Ascending aorta (tissue), 2 donors: ENCODE data around the gene PTPRG. TPM values are rescaled to one million over a fixed set of nuclear protein-coding genes. Genes with fewer than 3 reads are reported as not detected.

Experiments used
- DNase-seq, 2 donors: peaks; one replicate each; pipeline ENCODE4 v3.0.0-alpha.2; 2019; ENCODE audit warnings: low spot score in 2 of 2
- H3K27ac ChIP-seq, 2 donors: fragments of 200-600 bp; sonication (generic); one replicate each; pipeline ENCODE4 v1.5.1; 2016 to 2017; ENCODE audit warnings: mild to moderate bottlenecking in 1 of 2
- H3K27me3 ChIP-seq: fragments of 200-600 bp; sonication (generic); one replicate; pipeline ENCODE4 v1.5.1; 2017
- H3K36me3 ChIP-seq, 2 donors: fragments of 200-600 bp; sonication (generic); one replicate each; pipeline ENCODE4 v1.5.1; 2016
- H3K4me1 ChIP-seq, 2 donors: fragments of 200-600 bp; sonication (generic); one replicate each; pipeline ENCODE4 v1.5.1; 2016 to 2017; ENCODE audit warnings: mild to moderate bottlenecking in 1 of 2
- H3K4me3 ChIP-seq, 2 donors: fragments of 200-600 bp; sonication (generic); one replicate each; pipeline ENCODE4 v1.5.1; 2016 to 2017; ENCODE audit warnings: mild to moderate bottlenecking in 1 of 2
- H3K9me3 ChIP-seq, 2 donors: fragments of 200-600 bp; sonication (generic); one replicate each; pipeline ENCODE4 v1.5.1; 2016
- CTCF ChIP-seq, 3 experiments: fragments of 200-600 bp in 2 of 3; fragments of 450-650 bp in 1 of 3; sonication (generic) in 2 of 3; IDR thresholded peaks; one replicate each; pipeline ENCODE4 v1.5.1; 2016 to 2019; ENCODE audit warnings: antibody characterized with exemption in 3 of 3, mild to moderate bottlenecking in 1 of 3, moderate library complexity in 1 of 3
- intact Hi-C: fragments of 100-400 bp; cut with DNase I; formaldehyde crosslinking; loops from one replicate; pipeline ENCODE4 v1.15.1; 2023
- total RNA-seq: library from RNA; depleted of rRNA; stranded (reverse); fragments of >200 nt; gene quantifications from one replicate; pipeline ENCODE4 v1.1.0, GENCODE V29; 2016

The PTPRG gene
- total RNA-seq, 1 donor from 2014 or later = 129 TPM

DNA sequence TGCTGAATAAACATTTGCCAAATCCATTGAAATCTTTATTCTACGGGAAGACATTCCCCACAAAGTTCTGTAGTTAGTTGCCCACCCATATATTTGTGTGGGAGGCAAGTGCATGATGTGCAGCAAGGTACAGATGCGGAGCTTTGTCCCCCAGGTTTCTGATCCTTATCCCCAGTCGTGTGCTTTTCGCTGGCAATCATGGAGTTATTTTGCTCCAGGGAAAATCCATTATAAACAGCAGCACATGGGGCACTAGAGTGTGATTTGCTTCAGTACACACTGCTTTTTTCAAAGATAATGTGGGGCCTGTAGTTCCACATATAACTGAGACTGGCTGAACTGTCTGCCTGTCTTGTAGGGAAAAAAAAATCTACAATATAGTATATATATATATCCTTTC, 679.9 kb downstream of the PTPRG start:
- Histone ChIP-seq H3K9me3 (no peaks in the 10 kb centered on the region), H3K27ac (no peak overlapping the region), H3K4me1 (peaks cover 0 to 6% of the 10 kb centered on the region in 2 donors), H3K27me3 (no peaks in the 10 kb centered on the region), H3K36me3 (peaks cover 3 to 5% of the 10 kb centered on the region in 2 donors), H3K4me3 (no peak overlapping the region)
- intact Hi-C loops = no loop called here
- no peak for TF ChIP-seq CTCF (IDR thresholded peaks at IDR 0.05)
- DNase-seq = no peak

- H3K4me1 ChIP-seq = no peaks in the 10 kb centered on the region
- intact Hi-C loops = no loop called here
- H3K27ac ChIP-seq = no peak overlapping the region
- no peak for DNase-seq
- H3K36me3 ChIP-seq = peaks cover 3 to 5% of the 10 kb centered on the region in 2 donors
- no peaks in the 10 kb centered on the region for H3K9me3 ChIP-seq
- no peak for TF ChIP-seq CTCF (IDR thresholded peaks at IDR 0.05)
- no peaks in the 10 kb centered on the region for H3K27me3 ChIP-seq
- H3K4me3 ChIP-seq = no peak overlapping the region
Measured at GRCh38 chr3:62242831-62243509, 681.6 kb downstream of the PTPRG start.

GRCh38 chr3:62246094-62246493, 684.7 kb downstream of the PTPRG start:
- H3K36me3 ChIP-seq = peaks cover 3 to 5% of the 10 kb centered on the region in 2 donors
- DNase-seq = no peak
- H3K27me3 ChIP-seq = no peaks in the 10 kb centered on the region
- no peak for TF ChIP-seq CTCF (IDR thresholded peaks at IDR 0.05)
- no peaks in the 10 kb centered on the region for H3K4me1 ChIP-seq
- H3K27ac ChIP-seq = no peak overlapping the region
- H3K4me3 ChIP-seq = no peak overlapping the region
- H3K9me3 ChIP-seq = no peaks in the 10 kb centered on the region
- intact Hi-C loops = no loop called here

GRCh38 chr3:62246985-62247384, 685.6 kb downstream of the PTPRG start:
- Histone ChIP-seq H3K4me3 (no peak overlapping the region), H3K36me3 (peaks cover 3 to 5% of the 10 kb centered on the region in 2 donors), H3K27me3 (no peaks in the 10 kb centered on the region), H3K27ac (no peak overlapping the region), H3K4me1 (no peaks in the 10 kb centered on the region), H3K9me3 (no peaks in the 10 kb centered on the region)
- no peak for DNase-seq
- TF ChIP-seq CTCF (IDR thresholded peaks at IDR 0.05) = no peak
- intact Hi-C loops = no loop called here

DNA sequence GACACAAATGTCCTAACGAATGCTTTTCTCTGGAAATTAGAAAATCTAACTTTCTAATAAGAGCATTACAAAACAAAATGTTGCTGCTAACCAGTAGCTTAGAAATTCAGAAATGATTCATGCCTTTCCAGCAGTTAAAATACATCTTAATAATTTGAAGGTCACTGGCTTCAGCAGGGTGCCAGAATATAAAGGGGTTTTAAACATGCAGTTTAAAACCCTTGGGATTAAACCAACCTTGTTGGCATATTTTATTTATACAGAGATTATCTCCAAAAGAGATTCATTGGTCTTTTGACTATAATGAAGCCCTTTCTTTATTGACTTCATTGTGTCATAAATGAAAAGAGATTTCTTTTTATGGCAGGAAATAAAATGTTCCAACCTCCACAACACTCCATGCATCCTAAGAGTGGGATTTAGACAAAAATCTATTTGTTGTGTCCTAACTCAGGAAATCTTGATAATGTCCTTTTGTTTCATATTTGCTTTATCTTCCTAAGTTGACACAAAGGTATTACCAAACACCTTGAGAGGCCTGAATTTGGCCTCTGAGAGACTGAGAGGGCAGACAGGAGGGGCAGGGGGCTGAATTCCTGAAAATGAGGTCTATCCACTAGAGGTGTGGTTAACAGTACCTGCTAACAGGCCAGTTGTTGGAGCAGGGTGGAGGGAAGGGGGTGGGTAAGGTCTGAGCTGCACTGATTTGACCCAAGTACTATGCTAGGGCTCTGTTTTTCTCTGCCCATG, 687.5 kb downstream of the PTPRG start:
- no peak for TF ChIP-seq CTCF (IDR thresholded peaks at IDR 0.05)
- no peak overlapping the region for H3K27ac ChIP-seq
- intact Hi-C loops = no loop called here
- no peak for DNase-seq
- H3K9me3 ChIP-seq = no peaks in the 10 kb centered on the region
- no peak overlapping the region for H3K4me3 ChIP-seq
- H3K27me3 ChIP-seq = no peaks in the 10 kb centered on the region
- H3K36me3 ChIP-seq = no peaks in the 10 kb centered on the region
- no peaks in the 10 kb centered on the region for H3K4me1 ChIP-seq
